ENCODE results near the gene SMAD3. TPM values are rescaled to one million over a fixed set of nuclear protein-coding genes. Genes with fewer than 3 reads are reported as not detected.

The SMAD3 gene
- total and polyA plus RNA-seq, 4 donors = 4.0 to 12.2 (median 5.5) TPM

- TF ChIP-seq HNF4G (IDR thresholded peaks at IDR 0.05) (no peak), TAF1 (conservative IDR thresholded peaks at IDR 0.05) (no peak), ATF3 (IDR thresholded peaks at IDR 0.05) (no peak), MAX (IDR thresholded peaks at IDR 0.05) (no peak), FOXA2 (IDR thresholded peaks at IDR 0.05) (no peak), HNF4A (conservative IDR thresholded peaks at IDR 0.05) (peak; percentile 28 to 37), RXRA (IDR thresholded peaks at IDR 0.05) (peak; percentile 64 to 73), FOXA1 (IDR thresholded peaks at IDR 0.05) (no peak), EGR1 (IDR thresholded peaks at IDR 0.05; ENCODE audit: low read depth in 2 of 2) (no peak), GABPA (IDR thresholded peaks at IDR 0.05 in 1 of 2, conservative IDR thresholded peaks at IDR 0.05 in 1 of 2) (no peak), CTCF (IDR thresholded peaks at IDR 0.05; ENCODE audit: low read depth, low read length, missing input control) (no peak), NR2F2 (IDR thresholded peaks at IDR 0.05) (no peak), ZBTB33 (IDR thresholded peaks at IDR 0.05) (no peak), REST (IDR thresholded peaks at IDR 0.05) (no peak), RAD21 (IDR thresholded peaks at IDR 0.05) (peak in 1 of 2 donors; percentile 46), SP1 (IDR thresholded peaks at IDR 0.05) (no peak), JUND (IDR thresholded peaks at IDR 0.05) (no peak), YY1 (IDR thresholded peaks at IDR 0.05) (no peak)
- 60% methylated on average over 5 of the region's 5 CpGs for WGBS
- H3K4me1 ChIP-seq (ENCODE audit: control insufficient read depth in 4 of 4, insufficient read depth in 4 of 4, low read length in 3 of 4) = peaks cover 6 to 20% (median 15%) of the 10 kb centered on the region in 4 donors
- no peaks in the 10 kb centered on the region for H3K9me3 ChIP-seq (ENCODE audit: control insufficient read depth in 4 of 4, low read length in 3 of 4)
- DNase-seq (ENCODE audit: low spot score) = no peak
- H3K36me3 ChIP-seq (ENCODE audit: control insufficient read depth in 4 of 4, insufficient read depth in 3 of 4, low read depth in 1 of 4, low read length in 3 of 4) = peaks cover 0 to 3% (median 0%) of the 10 kb centered on the region in 4 donors
- no peak overlapping the region for H3K9ac ChIP-seq (ENCODE audit: low read depth in 1 of 2, low read length in 2 of 2)
- peak overlapping the region in 1 of 2 donors; percentile 28 for H3K27ac ChIP-seq (ENCODE audit: low read depth in 1 of 2, low read length in 2 of 2)
- no peak overlapping the region for H3K4me3 ChIP-seq (ENCODE audit: low read depth in 1 of 3, low read length in 3 of 3)
- no peaks in the 10 kb centered on the region for H3K27me3 ChIP-seq (ENCODE audit: control insufficient read depth in 4 of 4, insufficient read depth in 4 of 4, low read length in 3 of 4)
These were observed 46.3 kb upstream of the SMAD3 start for GRCh38 chr15:67019069-67019468.

Measured in liver (tissue), 9 donors.